Gastrocnemius medialis (tissue), 4 donors: ENCODE measurements around the gene CPS1.

Source experiments
- POLR2A ChIP-seq, 2 donors: fragments of 450-650 bp; IDR thresholded peaks; one replicate each; pipeline ENCODE4 v1.6.1; 2017; ENCODE audit warnings: antibody characterized with exemption in 2 of 2, mild to moderate bottlenecking in 2 of 2, moderate library complexity in 2 of 2
- TF ChIP-seq, protein P1 (sequence below), 5 experiments: fragments of 450-650 bp in 3 of 5; fragments of 200-600 bp in 2 of 5; sonication (generic) in 2 of 5; IDR thresholded peaks in 4 of 5; conservative IDR thresholded peaks in 1 of 5; 1 replicate in 4 of 5; 2 replicates in 1 of 5; pipeline ENCODE4 v1.5.1; 2016 to 2019; ENCODE audit warnings: antibody characterized with exemption in 5 of 5, mild to moderate bottlenecking in 3 of 5, moderate library complexity in 3 of 5

- TF ChIP-seq, protein P1, sequence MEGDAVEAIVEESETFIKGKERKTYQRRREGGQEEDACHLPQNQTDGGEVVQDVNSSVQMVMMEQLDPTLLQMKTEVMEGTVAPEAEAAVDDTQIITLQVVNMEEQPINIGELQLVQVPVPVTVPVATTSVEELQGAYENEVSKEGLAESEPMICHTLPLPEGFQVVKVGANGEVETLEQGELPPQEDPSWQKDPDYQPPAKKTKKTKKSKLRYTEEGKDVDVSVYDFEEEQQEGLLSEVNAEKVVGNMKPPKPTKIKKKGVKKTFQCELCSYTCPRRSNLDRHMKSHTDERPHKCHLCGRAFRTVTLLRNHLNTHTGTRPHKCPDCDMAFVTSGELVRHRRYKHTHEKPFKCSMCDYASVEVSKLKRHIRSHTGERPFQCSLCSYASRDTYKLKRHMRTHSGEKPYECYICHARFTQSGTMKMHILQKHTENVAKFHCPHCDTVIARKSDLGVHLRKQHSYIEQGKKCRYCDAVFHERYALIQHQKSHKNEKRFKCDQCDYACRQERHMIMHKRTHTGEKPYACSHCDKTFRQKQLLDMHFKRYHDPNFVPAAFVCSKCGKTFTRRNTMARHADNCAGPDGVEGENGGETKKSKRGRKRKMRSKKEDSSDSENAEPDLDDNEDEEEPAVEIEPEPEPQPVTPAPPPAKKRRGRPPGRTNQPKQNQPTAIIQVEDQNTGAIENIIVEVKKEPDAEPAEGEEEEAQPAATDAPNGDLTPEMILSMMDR (IDR thresholded peaks at IDR 0.05 in 4 of 5, conservative IDR thresholded peaks at IDR 0.05 in 1 of 5), result no peak
- TF ChIP-seq POLR2A (IDR thresholded peaks at IDR 0.05), result no peak
Measured at GRCh38 chr2:210611466-210611865, 55.1 kb downstream of the CPS1 start.
